Neural progenitor cell (in vitro differentiated cells): ENCODE data around the gene ASPRV1. TPM values are rescaled to one million over a fixed set of nuclear protein-coding genes. Genes with fewer than 3 reads are reported as not detected.

Experiments
- DNase-seq: peaks from one replicate; pipeline ENCODE4 v3.0.0-alpha.2; 2016; ENCODE audit warnings: low spot score
- H2AFZ ChIP-seq: fragments of 200-600 bp; sonication (generic); replicated peaks from 2 replicates; pipeline ENCODE4 v1.6.1; 2016; ENCODE audit warnings: antibody characterized with exemption
- H3F3A ChIP-seq: fragments of 200-600 bp; sonication (generic); 2 replicates; pipeline ENCODE4 v1.6.1; 2016; ENCODE audit warnings: antibody characterized with exemption, low read depth
- H3K27ac ChIP-seq: fragments of 200-600 bp; sonication (generic); 2 replicates; pipeline ENCODE4 v1.5.1; 2016; ENCODE audit warnings: mild to moderate bottlenecking
- H3K27me3 ChIP-seq: fragments of 200-600 bp; sonication (generic); 2 replicates; pipeline ENCODE4 v1.6.1; 2016; ENCODE audit warnings: mild to moderate bottlenecking, moderate library complexity
- H3K36me3 ChIP-seq: fragments of 200-600 bp; sonication (generic); 2 replicates; pipeline ENCODE4 v1.5.1; 2016
- H3K4me1 ChIP-seq: fragments of 200-600 bp; sonication (generic); 2 replicates; pipeline ENCODE4 v1.6.1; 2016; ENCODE audit warnings: mixed run types
- H3K4me2 ChIP-seq: fragments of 200-600 bp; sonication (generic); 2 replicates; pipeline ENCODE4 v1.6.1; 2016
- H3K4me3 ChIP-seq: fragments of 200-600 bp; sonication (generic); 2 replicates; pipeline ENCODE4 v1.5.1; 2016
- H3K79me2 ChIP-seq: fragments of 200-600 bp; sonication (generic); 2 replicates; pipeline ENCODE4 v1.6.1; 2016; ENCODE audit warnings: low read depth
- H3K9ac ChIP-seq: fragments of 200-600 bp; sonication (generic); 2 replicates; pipeline ENCODE4 v1.6.1; 2016
- H3K9me3 ChIP-seq: fragments of 200-600 bp; sonication (generic); 2 replicates; pipeline ENCODE4 v1.5.1; 2016; ENCODE audit warnings: low read depth
- H4K20me1 ChIP-seq: fragments of 200-600 bp; sonication (generic); 2 replicates; pipeline ENCODE4 v1.6.1; 2016; ENCODE audit warnings: low read depth
- H3K27ac Mint-ChIP-seq: 3 replicates; pipeline ENCODE4 v1.8.0; 2021; ENCODE audit warnings: mixed read lengths
- H3K27me3 Mint-ChIP-seq: 2 replicates; pipeline ENCODE4 v1.8.0; 2022; ENCODE audit warnings: low read depth, mild to moderate bottlenecking, inconsistent platforms, moderate library complexity, mixed read lengths; ENCODE audit not compliant: insufficient read depth
- H3K36me3 Mint-ChIP-seq: 3 replicates; pipeline ENCODE4 v1.8.0; 2021; ENCODE audit warnings: mixed read lengths
- H3K4me1 Mint-ChIP-seq: 3 replicates; pipeline ENCODE4 v1.8.0; 2021; ENCODE audit warnings: mixed read lengths
- H3K4me3 Mint-ChIP-seq: 3 replicates; pipeline ENCODE4 v1.8.0; 2021; ENCODE audit warnings: mild to moderate bottlenecking, moderate library complexity, mixed read lengths
- H3K9me3 Mint-ChIP-seq: 3 replicates; pipeline ENCODE4 v1.8.0; 2020; ENCODE audit warnings: mixed read lengths
- CTCF ChIP-seq: fragments of 200-600 bp; sonication (generic); IDR thresholded peaks from 2 replicates; pipeline ENCODE4 v1.5.1; 2017; ENCODE audit warnings: antibody characterized with exemption, mild to moderate bottlenecking
- EZH2 ChIP-seq: fragments of 200-600 bp; sonication (generic); IDR thresholded peaks from 2 replicates; pipeline ENCODE4 v1.6.1; 2017; ENCODE audit warnings: antibody characterized with exemption, mild to moderate bottlenecking, moderate library complexity
- EZH2phosphoT487 ChIP-seq: fragments of 200-600 bp; sonication (generic); IDR thresholded peaks from 2 replicates; pipeline ENCODE4 v1.6.1; 2017; ENCODE audit warnings: antibody characterized with exemption
- total RNA-seq: library from RNA; depleted of rRNA; stranded (reverse); fragments of >200 nt; gene quantifications from 2 replicates; pipeline ENCODE4 v1.2.3, GENCODE V29; 2015; ENCODE audit warnings: low replicate concordance

ASPRV1 gene
- total RNA-seq, 1 donor from 2014 or later, result 0.30 TPM

- Histone ChIP-seq H3F3A (peaks cover 5% of the 10 kb centered on the region), H3K27me3 (no peaks in the 10 kb centered on the region), H3K4me3 (no peak overlapping the region), H3K36me3 (no peaks in the 10 kb centered on the region), H2AFZ (no peak overlapping the region), H4K20me1 (no peaks in the 10 kb centered on the region), H3K9me3 (no peaks in the 10 kb centered on the region), H3K4me2 (no peak overlapping the region), H3K79me2 (no peaks in the 10 kb centered on the region), H3K27ac (peak overlapping the region; percentile 53), H3K4me1 (peaks cover 7% of the 10 kb centered on the region), H3K9ac (no peak overlapping the region)
- Mint-ChIP-seq H3K27me3 (peaks cover 4% of the 10 kb centered on the region), H3K36me3 (no peaks in the 10 kb centered on the region), H3K4me1 (no peaks in the 10 kb centered on the region), H3K9me3 (no peaks in the 10 kb centered on the region), H3K4me3 (no peak overlapping the region), H3K27ac (no peak overlapping the region)
- DNase-seq, result no peak
- no peak for TF ChIP-seq EZH2phosphoT487
- no peak for TF ChIP-seq EZH2
Measured at GRCh38 chr2:70008290-70008689, 46.9 kb upstream of the ASPRV1 start.

- no peak for DNase-seq
- Histone ChIP-seq H3K4me2 (no peak overlapping the region), H3K9me3 (no peaks in the 10 kb centered on the region), H3K4me3 (no peak overlapping the region), H3K36me3 (no peaks in the 10 kb centered on the region), H3K27ac (no peak overlapping the region), H3K4me1 (peaks cover 7% of the 10 kb centered on the region), H2AFZ (no peak overlapping the region), H4K20me1 (no peaks in the 10 kb centered on the region), H3K27me3 (no peaks in the 10 kb centered on the region), H3K79me2 (no peaks in the 10 kb centered on the region), H3F3A (peaks cover 5% of the 10 kb centered on the region), H3K9ac (no peak overlapping the region)
- no peaks in the 10 kb centered on the region for H3K4me1 Mint-ChIP-seq
- no peak overlapping the region for H3K27ac Mint-ChIP-seq
- no peaks in the 10 kb centered on the region for H3K9me3 Mint-ChIP-seq
- no peaks in the 10 kb centered on the region for H3K36me3 Mint-ChIP-seq
- H3K27me3 Mint-ChIP-seq, result peaks cover 4% of the 10 kb centered on the region
- TF ChIP-seq EZH2phosphoT487 (no peak), CTCF (no peak), EZH2 (no peak)
- no peak overlapping the region for H3K4me3 Mint-ChIP-seq
Measured at GRCh38 chr2:70007151-70007550, 45.7 kb upstream of the ASPRV1 start.

GRCh38 chr2:70006447-70006784 is 45.0 kb upstream of the ASPRV1 start:
- TF ChIP-seq EZH2 (no peak), CTCF (no peak), EZH2phosphoT487 (no peak)
- no peaks in the 10 kb centered on the region for H4K20me1 ChIP-seq
- H3K9me3 ChIP-seq, result no peaks in the 10 kb centered on the region
- no peak overlapping the region for H3K9ac ChIP-seq
- H3K4me3 ChIP-seq, result no peak overlapping the region
- H3K4me2 ChIP-seq, result no peak overlapping the region
- peaks cover 5% of the 10 kb centered on the region for H3F3A ChIP-seq
- H3K27me3 ChIP-seq, result no peaks in the 10 kb centered on the region
- Mint-ChIP-seq H3K4me3 (no peak overlapping the region), H3K27ac (no peak overlapping the region), H3K9me3 (no peaks in the 10 kb centered on the region), H3K36me3 (no peaks in the 10 kb centered on the region), H3K4me1 (no peaks in the 10 kb centered on the region), H3K27me3 (peaks cover 4% of the 10 kb centered on the region)
- H3K79me2 ChIP-seq, result no peaks in the 10 kb centered on the region
- H3K36me3 ChIP-seq, result no peaks in the 10 kb centered on the region
- no peak overlapping the region for H3K27ac ChIP-seq
- H3K4me1 ChIP-seq, result peaks cover 7% of the 10 kb centered on the region
- H2AFZ ChIP-seq, result no peak overlapping the region
- no peak for DNase-seq

- Mint-ChIP-seq H3K27ac (no peak overlapping the region), H3K36me3 (no peaks in the 10 kb centered on the region), H3K27me3 (peaks cover 4% of the 10 kb centered on the region), H3K9me3 (no peaks in the 10 kb centered on the region), H3K4me3 (no peak overlapping the region), H3K4me1 (no peaks in the 10 kb centered on the region)
- no peaks in the 10 kb centered on the region for H3K79me2 ChIP-seq
- no peaks in the 10 kb centered on the region for H4K20me1 ChIP-seq
- TF ChIP-seq EZH2 (no peak), EZH2phosphoT487 (no peak), CTCF (peak; percentile 9)
- no peaks in the 10 kb centered on the region for H3K9me3 ChIP-seq
- no peak for DNase-seq
- H3K36me3 ChIP-seq, result no peaks in the 10 kb centered on the region
- H3K4me2 ChIP-seq, result no peak overlapping the region
- H3K4me1 ChIP-seq, result peaks cover 7% of the 10 kb centered on the region
- H3K27ac ChIP-seq, result no peak overlapping the region
- H3F3A ChIP-seq, result peaks cover 5% of the 10 kb centered on the region
- no peak overlapping the region for H3K4me3 ChIP-seq
- H3K27me3 ChIP-seq, result no peaks in the 10 kb centered on the region
- H3K9ac ChIP-seq, result no peak overlapping the region
- H2AFZ ChIP-seq, result no peak overlapping the region
Measured at GRCh38 chr2:70005752-70006446, 44.5 kb upstream of the ASPRV1 start.
